K562 (cell line): ENCODE results near the gene SPEG. TPM values are rescaled to one million over a fixed set of nuclear protein-coding genes. Genes with fewer than 3 reads are reported as not detected.
A peak's percentile ranks its signal among the peaks of the same experiment; 100 is the strongest.

Experiments used
- FOXA1 ChIP-seq: fragments of 450-650 bp; IDR thresholded peaks from 2 replicates; pipeline ENCODE4 v1.6.1; 2016; ENCODE audit warnings: mild to moderate bottlenecking, borderline replicate concordance
- MTA1 ChIP-seq: fragments of 450-650 bp; IDR thresholded peaks from 2 replicates; pipeline ENCODE4 v1.6.1; 2017; ENCODE audit warnings: borderline replicate concordance
- RERE ChIP-seq: sonication (generic); formaldehyde crosslinking; IDR thresholded peaks from 2 replicates; pipeline ENCODE4 v1.8.0; 2023; ENCODE audit warnings: missing genetic modification reagents, mild to moderate bottlenecking, borderline replicate concordance
- SIN3B ChIP-seq: fragments of 450-650 bp; IDR thresholded peaks from 2 replicates; pipeline ENCODE4 v1.6.1; 2017; ENCODE audit warnings: low read depth, mild to moderate bottlenecking, moderate library complexity
- THAP12 ChIP-seq: fragments of 250-450 bp; sonication (Bioruptor Pico); IDR thresholded peaks from 2 replicates; pipeline ENCODE4 v1.9.0; 2021; ENCODE audit warnings: mild to moderate bottlenecking, inconsistent platforms
- ZKSCAN8 ChIP-seq: fragments of 200-800 bp; sonication (Bioruptor generic); IDR thresholded peaks from 2 replicates; pipeline ENCODE4 v1.6.1; 2016; ENCODE audit warnings: missing genetic modification characterization, missing compliant biosample characterization
- ZNF143 ChIP-seq: sonication (generic); formaldehyde crosslinking; IDR thresholded peaks from 2 replicates; pipeline ENCODE4 v1.9.0; 2022; ENCODE audit warnings: mild to moderate bottlenecking, missing genetic modification reagents
- ZNF318 ChIP-seq, 2 experiments: fragments of 450-650 bp; IDR thresholded peaks; 2 replicates each; pipeline ENCODE4 v1.6.1; 2016; ENCODE audit warnings: mild to moderate bottlenecking in 2 of 2, borderline replicate concordance in 1 of 2, low read depth in 1 of 2, moderate library complexity in 1 of 2
- ZNF436 ChIP-seq: fragments of 250-450, 450-650 bp; sonication (Bioruptor Pico); formaldehyde crosslinking; IDR thresholded peaks from 2 replicates; pipeline ENCODE4 v1.7.0; 2020; ENCODE audit warnings: mild to moderate bottlenecking
- ZNF780A ChIP-seq: fragments of 250-450 bp; sonication (Bioruptor Pico); IDR thresholded peaks from 2 replicates; pipeline ENCODE4 v1.5.0; 2021; ENCODE audit warnings: mild to moderate bottlenecking
- polyA plus RNA-seq, 8 experiments: library from polyadenylated mRNA; depleted of rRNA in 4 of 8; stranded (reverse) in 5 of 8; unstranded in 3 of 8; fragments of >200 nt; fragmentation: Nextera tagmentation in 2 of 8; fragmentation: Illumina TruSeq in 1 of 8; extraction: Ambion mirVana in 2 of 8; extraction: Trizol in 1 of 8; gene quantifications; 2 replicates each; pipeline versions ENCODE4 v1.2.1 to v1.2.3, GENCODE V29; 2011 to 2014; ENCODE audit warnings: inconsistent platforms in 1 of 8, missing spikeins in 1 of 8
- total RNA-seq, 7 experiments: library from RNA; depleted of rRNA in 6 of 7; stranded (reverse); fragments of >200 nt in 6 of 7; fragmentation: Illumina TruSeq in 2 of 7; extraction: Trizol in 2 of 7; gene quantifications; 2 replicates each; pipeline versions ENCODE4 v1.2.1 to v1.2.3, GENCODE V29; 2011 to 2021; ENCODE audit warnings: low replicate concordance in 1 of 7

Gene SPEG
- total and polyA plus RNA-seq, 9 of the 15 experiments (the other 6 are each of a cell fraction or from before 2014, with no cell fraction given): 0.49 to 8.7 (median 3.0) TPM

- no peak for TF ChIP-seq SIN3B
- TF ChIP-seq ZNF780A (CRISPR knock-in tag): no peak
- no peak for TF ChIP-seq ZNF436 (CRISPR knock-in tag)
- TF ChIP-seq THAP12: no peak
- TF ChIP-seq RERE: no peak
- 0 out of 2 replicates have a peak, but pooled peaks have one; percentile 50 for TF ChIP-seq MTA1
- TF ChIP-seq FOXA1: no peak
- no peak for TF ChIP-seq ZNF318 (IDR thresholded peaks at IDR 0.05; ENCODE audit: borderline replicate concordance in 1 of 2, low read depth in 1 of 2)
- no peak for TF ChIP-seq ZNF143 (CRISPR knock-in tag)
- TF ChIP-seq ZKSCAN8 (CRISPR knock-in tag): no peak
Observed at GRCh38 chr2:219522111-219523030, 87.7 kb downstream of the SPEG start (continued).
